ENCODE measurements around the gene RNASE9.

- TF ChIP-seq YY1 (IDR thresholded peaks at IDR 0.05; ENCODE audit: insufficient read depth, insufficient read length) (no peak), ZNF274 (IDR thresholded peaks at IDR 0.05; ENCODE audit: low read depth, low read length) (no peak)
Measured at GRCh38 chr14:20516921-20517320, 43.9 kb downstream of the RNASE9 start.
